HepG2 (cell line): ENCODE measurements around the gene IDNK. TPM values are rescaled to one million over a fixed set of nuclear protein-coding genes. Genes with fewer than 3 reads are reported as not detected.

Source experiments
- ATF1 ChIP-seq: IDR thresholded peaks from 2 replicates; pipeline ENCODE4 v1.6.1; 2016; ENCODE audit warnings: mild to moderate bottlenecking, control low read depth
- ATF7-NPFF ChIP-seq: sonication (generic); formaldehyde crosslinking; IDR thresholded peaks from 2 replicates; pipeline ENCODE4 v1.8.1; 2023; ENCODE audit warnings: mild to moderate bottlenecking, low read depth, missing genetic modification reagents, moderate library complexity
- BCL3 ChIP-seq: sonication (generic); formaldehyde crosslinking; IDR thresholded peaks from 2 replicates; pipeline ENCODE4 v1.5.1; 2020; ENCODE audit warnings: mild to moderate bottlenecking, missing genetic modification reagents, moderate library complexity
- CERS6 ChIP-seq: sonication (generic); formaldehyde crosslinking; IDR thresholded peaks from 2 replicates; pipeline ENCODE4 v1.5.0; 2020; ENCODE audit warnings: missing genetic modification reagents
- FOXP4 ChIP-seq: sonication (generic); formaldehyde crosslinking; IDR thresholded peaks from 2 replicates; pipeline ENCODE4 v1.4.0; 2020; ENCODE audit warnings: missing genetic modification reagents
- HNRNPL ChIP-seq: fragments of 200-400 bp; formaldehyde crosslinking; IDR thresholded peaks from 2 replicates; pipeline ENCODE4 v1.6.1; 2017; ENCODE audit warnings: mild to moderate bottlenecking, low read depth, low read length
- KAT2B ChIP-seq: fragments of 150-350 bp; IDR thresholded peaks from 2 replicates; pipeline ENCODE4 v1.6.1; 2014; ENCODE audit warnings: low read depth, low read length, borderline replicate concordance
- MIXL1 ChIP-seq: IDR thresholded peaks from 2 replicates; pipeline ENCODE4 v1.6.1; 2016
- PCBP2 ChIP-seq: fragments of 200-400 bp; formaldehyde crosslinking; optimal IDR thresholded peaks from 2 replicates; pipeline ENCODE3; 2018; ENCODE audit warnings: low read length, low read depth; ENCODE audit not compliant: poor library complexity, severe bottlenecking
- ZHX2 ChIP-seq, 2 experiments: sonication (generic) in 1 of 2; formaldehyde crosslinking in 1 of 2; IDR thresholded peaks; 2 replicates each; pipeline versions ENCODE4 v1.6.1 to v1.9.0; 2014 to 2022; ENCODE audit warnings: antibody characterized with exemption in 1 of 2, borderline replicate concordance in 1 of 2, inconsistent platforms in 1 of 2, low read depth in 1 of 2, missing genetic modification reagents in 1 of 2
- ZNF205 ChIP-seq: IDR thresholded peaks from 2 replicates; pipeline ENCODE4 v1.6.1; 2018; ENCODE audit warnings: missing biosample characterization, missing genetic modification reagents
- ZNF644 ChIP-seq: IDR thresholded peaks from 2 replicates; pipeline ENCODE4 v1.6.1; 2016; ENCODE audit warnings: low read depth
- ZNF691 ChIP-seq: sonication (generic); formaldehyde crosslinking; IDR thresholded peaks from 2 replicates; pipeline ENCODE4 v1.4.0; 2020; ENCODE audit warnings: missing genetic modification reagents, low read depth, mild to moderate bottlenecking, borderline replicate concordance
- ZNF784 ChIP-seq: sonication (generic); formaldehyde crosslinking; IDR thresholded peaks from 2 replicates; pipeline ENCODE4 v1.5.1; 2020; ENCODE audit warnings: missing genetic modification reagents, mild to moderate bottlenecking, borderline replicate concordance
- ZNF816 ChIP-seq: sonication (generic); formaldehyde crosslinking; IDR thresholded peaks from 2 replicates; pipeline ENCODE4 v1.8.0; 2022; ENCODE audit warnings: missing genetic modification reagents, mild to moderate bottlenecking, borderline replicate concordance
- polyA plus RNA-seq, 8 experiments: library from polyadenylated mRNA; depleted of rRNA in 3 of 8; stranded (reverse) in 7 of 8; unstranded in 1 of 8; fragments of >200 nt; fragmentation: Illumina TruSeq in 4 of 8; extraction: Trizol in 4 of 8; gene quantifications; 2 replicates each; pipeline versions ENCODE4 v1.2.1 to v1.2.3, GENCODE V29; 2011 to 2016; ENCODE audit warnings: low read depth in 4 of 8, missing spikeins in 1 of 8, mixed read lengths in 1 of 8; ENCODE audit not compliant: insufficient read depth in 1 of 8
- total RNA-seq, 5 experiments: library from RNA; depleted of rRNA; stranded (reverse); fragments of >200 nt; fragmentation: Illumina TruSeq; extraction: Trizol; gene quantifications; 2 replicates each; pipeline ENCODE4 v1.2.3, GENCODE V29; 2016; ENCODE audit warnings: low read depth in 1 of 5

IDNK gene
- total and polyA plus RNA-seq, 2 of the 13 experiments (the other 11 are each of a cell fraction or from before 2014, with no cell fraction given): 3.1 to 4.8 TPM

- TF ChIP-seq ZNF816 (CRISPR knock-in tag) (no peak), MIXL1 (CRISPR knock-in tag) (no peak), HNRNPL (peak; percentile 68; the same call in 1 of the 2 replicates), ATF1 (peak; percentile 33), KAT2B (no peak), ZHX2 (IDR thresholded peaks at IDR 0.05; ENCODE audit: low read depth) (no peak), ZHX2 (CRISPR knock-in tag; IDR thresholded peaks at IDR 0.05; ENCODE audit: borderline replicate concordance) (no peak), ZNF784 (CRISPR knock-in tag) (0 out of 2 replicates have a peak, but pooled peaks have one; percentile 31), BCL3 (CRISPR knock-in tag) (0 out of 2 replicates have a peak, but pooled peaks have one; percentile 22), ZNF691 (CRISPR knock-in tag) (0 out of 2 replicates have a peak, but pooled peaks have one; percentile 31), FOXP4 (CRISPR knock-in tag) (0 out of 2 replicates have a peak, but pooled peaks have one; percentile 37), ATF7-NPFF (no peak), ZNF644 (CRISPR knock-in tag) (0 out of 2 replicates have a peak, but pooled peaks have one; percentile 15), ZNF205 (CRISPR knock-in tag) (no peak), CERS6 (CRISPR knock-in tag) (no peak), PCBP2 (no peak)
Observed at GRCh38 chr9:83620841-83621636, 1.9 kb upstream of the IDNK start (continued).
